HG03066 (cell line): Measurements from ENCODE around the gene ILDR2.
"Not testable (repeated sequence)": the region's sequence is repeated elsewhere in the genome, so short reads cannot be mapped to it uniquely, and the experiment has no call there.

Experiments used
- ATAC-seq: cut with Tn5 transposase; IDR thresholded peaks from one replicate; pipeline ENCODE4 v1.9.1; 2021; ENCODE audit warnings: low read depth; ENCODE audit not compliant: unreplicated experiment

The ILDR2 gene

DNA sequence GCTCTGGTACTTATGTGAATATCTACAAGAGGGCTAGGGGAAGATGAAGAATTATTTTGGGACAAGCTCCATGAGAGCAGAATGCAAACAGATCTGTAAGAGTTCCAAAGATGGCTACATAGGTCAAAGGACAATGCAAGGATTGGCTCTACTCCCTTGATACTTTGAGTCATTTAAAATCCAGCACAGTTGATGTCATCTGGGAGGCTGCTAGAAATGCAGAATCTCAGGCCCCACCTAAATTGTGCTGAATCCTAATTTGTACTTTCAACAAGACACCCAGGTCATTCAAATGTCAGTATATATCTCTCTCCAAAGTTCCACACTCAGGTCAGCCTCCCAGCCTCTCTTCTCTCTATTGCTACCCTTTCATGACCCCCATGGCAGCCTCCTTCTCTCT, 75.6 kb downstream of the ILDR2 start:
- no peak for ATAC-seq

DNA sequence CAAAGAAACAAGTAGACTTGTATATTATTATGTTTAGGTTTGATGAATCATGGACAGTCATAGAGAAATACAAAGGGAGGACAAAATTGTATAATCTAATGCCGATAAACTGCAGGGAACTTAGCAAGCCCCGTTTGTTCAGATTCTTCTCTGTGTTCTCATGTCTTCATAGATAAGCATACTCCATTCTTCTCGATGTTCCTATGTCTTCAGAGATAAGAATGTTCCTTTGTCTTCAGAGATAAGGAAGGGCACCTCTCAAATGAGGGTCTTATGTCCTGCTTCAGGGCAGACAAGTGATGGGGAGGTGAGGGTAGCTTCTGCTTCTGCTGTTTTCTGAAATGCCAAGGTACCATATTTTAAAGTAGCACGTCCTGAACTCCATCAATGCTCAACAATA, 79.6 kb downstream of the ILDR2 start:
- no peak for ATAC-seq

DNA sequence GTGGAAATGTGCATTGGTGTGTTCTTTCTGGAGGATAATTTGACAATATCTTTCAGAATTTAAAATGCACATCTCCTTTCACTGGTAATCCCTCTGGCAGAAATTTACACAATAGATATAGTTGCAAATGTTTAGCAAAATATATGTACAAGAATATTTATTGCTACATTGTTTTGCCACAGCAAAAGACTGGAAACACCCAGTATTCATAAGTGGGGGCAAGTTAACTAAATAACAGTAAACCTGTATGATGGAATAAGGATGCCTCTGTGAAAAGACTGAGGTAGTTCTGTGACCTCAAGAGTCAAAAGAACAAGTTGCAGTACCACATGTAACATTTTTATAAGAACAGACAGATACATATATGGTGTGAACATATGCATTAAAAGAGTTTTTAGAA, 85.6 kb downstream of the ILDR2 start:
- no peak for ATAC-seq

DNA sequence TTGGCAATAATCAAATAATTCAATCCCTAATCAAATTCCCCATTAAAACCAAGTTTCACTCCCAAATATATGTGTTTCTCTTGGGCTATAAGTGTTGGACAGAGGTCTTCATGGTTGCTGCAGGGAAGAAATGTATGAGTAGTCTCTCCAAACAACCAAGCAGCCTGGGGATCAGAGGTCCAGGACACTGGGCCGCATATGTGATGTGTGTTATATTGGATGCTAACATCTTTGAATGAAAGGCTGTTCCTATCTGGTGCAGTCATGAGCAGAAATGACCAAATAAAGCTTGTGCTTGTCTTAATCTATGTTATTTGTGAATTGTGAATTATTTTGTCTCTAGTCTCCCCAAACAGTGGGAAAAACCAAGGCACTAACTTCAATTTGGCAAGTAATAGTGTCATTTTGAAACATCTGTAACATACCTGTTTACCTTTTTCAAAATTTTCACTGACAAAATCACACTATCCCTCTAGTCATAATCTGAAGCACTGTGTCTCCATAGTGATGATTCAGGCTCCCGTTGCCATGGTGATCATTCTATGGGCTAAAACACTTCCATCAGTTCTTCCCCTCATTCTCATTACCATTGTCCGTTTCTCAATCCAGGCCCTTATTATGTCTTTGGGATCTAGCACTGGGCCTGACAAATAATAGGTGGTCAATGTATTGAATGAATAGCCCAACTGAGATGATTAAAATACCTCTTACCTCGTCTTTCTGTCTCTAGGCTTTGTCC, 86.8 kb downstream of the ILDR2 start:
- ATAC-seq: no peak

DNA sequence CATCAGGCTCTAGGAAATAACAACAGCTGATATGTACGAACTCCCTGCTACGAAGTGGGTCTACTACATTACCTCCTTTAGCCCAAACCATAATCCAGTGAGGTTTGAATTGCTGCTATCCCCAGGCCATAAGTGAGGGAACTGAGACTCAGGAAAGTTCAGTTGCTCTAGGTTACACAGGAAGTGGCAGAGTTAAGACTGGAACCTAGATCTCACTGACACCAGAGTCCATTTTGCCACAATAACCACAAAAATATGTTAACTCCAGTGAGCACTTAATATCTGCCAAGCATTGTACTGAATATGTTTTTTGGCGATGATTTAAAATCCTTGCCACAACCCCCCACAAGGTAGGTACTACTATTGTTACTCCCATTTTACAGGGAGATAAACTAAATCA, 90.4 kb downstream of the ILDR2 start:
- ATAC-seq: no peak

DNA sequence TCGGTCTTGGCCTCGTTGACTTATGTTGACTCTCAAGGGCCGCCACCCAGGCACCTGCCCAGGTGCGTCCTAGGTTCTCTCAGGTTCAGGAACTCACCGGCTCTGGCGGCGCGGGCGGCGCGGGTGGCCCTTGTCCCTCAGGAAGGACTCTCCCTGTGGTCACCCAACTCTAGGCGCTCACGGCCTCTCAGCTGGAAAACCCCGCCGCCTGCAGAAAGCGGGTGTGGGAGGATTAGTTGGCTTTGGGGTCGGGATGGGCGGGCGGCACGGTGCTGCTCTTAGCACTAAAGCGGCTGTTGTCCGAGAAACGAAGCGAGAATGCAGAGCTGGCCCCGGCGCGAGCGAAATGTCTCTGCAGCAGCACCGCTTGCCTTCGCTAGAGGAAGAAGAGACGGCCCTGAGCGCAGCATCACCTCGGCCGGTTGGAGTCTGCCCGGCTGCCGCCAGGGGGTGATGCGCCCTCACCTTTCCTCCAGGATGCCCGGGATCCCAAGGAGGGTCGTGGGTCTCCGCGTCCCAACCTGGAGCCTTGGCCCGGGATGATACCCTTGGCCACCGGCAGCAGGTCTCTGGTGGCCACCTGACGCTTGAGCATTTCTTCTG, 91.2 kb downstream of the ILDR2 start:
- ATAC-seq: no peak

DNA sequence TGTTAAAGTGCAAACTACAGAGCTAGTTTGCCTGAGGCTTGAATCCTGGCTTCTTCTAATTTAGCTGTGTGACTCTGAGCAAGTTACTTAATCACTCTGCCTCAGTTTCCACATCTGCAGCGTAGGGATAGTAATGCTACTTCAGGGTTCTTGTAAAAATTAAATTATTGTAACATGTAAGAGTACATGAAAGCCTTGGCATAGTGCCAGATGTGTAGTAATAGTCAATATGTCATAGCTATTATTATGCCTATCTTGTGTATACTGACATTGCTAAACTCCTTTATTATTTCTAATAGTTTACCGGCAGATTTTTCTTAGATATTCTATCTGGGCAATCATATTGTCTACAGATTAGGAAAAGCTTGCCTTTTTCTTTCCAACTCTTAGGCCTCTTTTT, 92.4 kb downstream of the ILDR2 start:
- no peak for ATAC-seq

DNA sequence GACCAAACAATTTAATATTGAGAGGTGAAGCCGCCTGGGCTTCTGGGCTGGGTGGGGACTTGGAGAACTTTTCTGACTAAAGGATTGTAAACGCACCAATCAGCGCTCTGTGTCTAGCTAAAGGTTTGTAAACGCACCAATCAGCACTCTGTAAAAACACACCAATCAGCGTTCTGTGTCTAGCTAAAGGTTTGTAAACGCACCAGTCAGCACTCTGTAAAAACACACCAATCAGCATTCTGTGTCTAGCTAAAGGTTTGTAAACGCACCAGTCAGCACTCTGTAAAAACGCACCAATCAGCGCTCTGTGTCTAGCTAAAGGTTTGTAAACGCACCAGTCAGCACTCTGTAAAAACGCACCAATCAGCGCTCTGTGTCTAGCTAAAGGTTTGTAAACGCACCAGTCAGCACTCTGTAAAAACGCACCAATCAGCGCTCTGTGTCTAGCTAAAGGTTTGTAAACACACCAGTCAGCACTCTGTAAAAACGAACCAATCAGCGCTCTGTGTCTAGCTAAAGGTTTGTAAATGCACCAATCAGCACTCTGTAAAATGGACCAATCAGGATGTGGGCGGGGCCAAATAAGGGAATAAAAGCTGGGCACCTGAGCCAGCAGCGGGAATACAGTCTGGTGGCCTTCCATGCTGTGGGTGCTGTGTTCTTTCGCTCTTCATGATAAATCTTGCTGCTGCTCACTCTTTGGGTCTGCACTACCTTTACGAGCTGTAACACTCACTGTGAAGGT, 97.0 kb downstream of the ILDR2 start:
- not testable (repeated sequence) for ATAC-seq

DNA sequence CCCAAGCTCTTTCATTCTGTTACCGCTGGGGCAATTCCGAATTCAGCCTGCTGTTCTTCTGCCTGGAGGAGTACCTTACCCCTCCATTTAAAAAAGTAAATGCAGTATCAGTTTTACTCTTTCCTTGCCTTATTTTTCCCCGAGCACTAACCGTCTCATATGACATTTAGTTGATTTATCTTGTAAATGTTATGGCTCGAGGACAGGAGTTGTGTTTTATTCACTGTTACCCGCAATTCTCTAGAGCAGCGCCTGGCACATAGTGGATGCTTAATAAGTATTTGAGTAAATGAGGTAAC, 98.9 kb downstream of the ILDR2 start:
- ATAC-seq: peak; percentile 0

DNA sequence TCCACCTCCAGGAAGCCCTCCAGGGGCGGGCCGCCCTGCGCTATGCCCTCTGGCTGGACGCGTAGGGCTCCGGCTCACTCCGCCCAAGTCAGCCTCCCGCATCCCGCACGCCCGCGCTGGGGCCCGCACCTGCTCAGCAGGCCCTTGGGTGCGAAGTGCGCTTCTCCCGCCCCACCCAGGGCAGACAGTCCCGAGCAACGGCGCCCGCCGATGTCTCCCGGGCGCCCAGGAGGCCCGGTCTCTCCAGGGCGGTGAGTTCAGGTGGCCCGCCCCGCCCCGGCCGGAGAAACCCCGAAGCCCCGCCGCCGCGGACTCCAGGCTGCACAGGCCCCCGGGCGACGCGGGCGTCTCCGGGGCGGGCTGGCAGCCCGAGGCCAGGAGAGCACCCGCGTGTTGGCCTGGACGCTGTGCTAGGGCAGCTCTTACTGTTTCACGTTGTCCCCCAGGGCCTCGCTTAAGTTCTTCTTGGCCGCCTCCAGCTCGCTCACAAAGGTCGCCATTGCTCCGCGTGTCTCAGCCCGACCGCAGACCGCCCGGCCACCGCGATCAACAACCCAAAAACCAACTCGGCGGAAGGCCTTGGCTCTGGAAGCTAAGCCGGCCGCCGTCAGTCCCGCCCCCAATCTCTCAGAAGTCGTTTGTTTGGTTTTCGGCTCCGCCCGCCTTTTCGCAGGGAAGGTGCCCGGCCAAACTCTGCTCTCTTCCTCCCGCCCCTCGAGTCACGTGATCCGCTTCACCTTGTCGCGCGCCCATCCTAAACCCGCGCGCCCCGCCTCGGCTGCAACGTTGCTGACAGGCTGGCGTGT, 99.4 kb downstream of the ILDR2 start, which contains the start of gene TADA1:
Gene TADA1, minus strand, starts transcription at position 531 of the 806 bp plus-strand sequence. Its CDS starts 31 bp downstream, at position 500.
- ATAC-seq: peak; percentile 91

DNA sequence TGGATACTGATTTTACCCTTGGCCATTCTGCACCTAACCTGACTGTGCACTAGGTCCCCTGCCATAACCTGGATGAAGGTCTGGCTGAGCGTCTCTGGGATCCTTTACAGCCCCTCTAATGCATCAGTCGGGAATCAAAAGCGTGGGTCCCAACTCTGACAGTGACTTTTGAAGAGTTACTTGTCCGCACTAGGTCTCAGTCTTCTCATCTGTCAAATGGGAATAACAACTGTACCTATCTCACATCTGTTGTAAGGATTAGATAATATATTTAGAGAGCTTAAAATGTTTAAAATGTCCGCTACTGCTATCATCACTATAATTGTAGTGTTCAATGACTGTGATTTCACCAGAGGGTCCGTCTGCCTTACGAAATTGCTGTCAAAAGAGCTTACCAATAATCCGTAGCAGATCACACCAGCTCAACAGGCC, 100.0 kb downstream of the ILDR2 start:
- no peak for ATAC-seq

DNA sequence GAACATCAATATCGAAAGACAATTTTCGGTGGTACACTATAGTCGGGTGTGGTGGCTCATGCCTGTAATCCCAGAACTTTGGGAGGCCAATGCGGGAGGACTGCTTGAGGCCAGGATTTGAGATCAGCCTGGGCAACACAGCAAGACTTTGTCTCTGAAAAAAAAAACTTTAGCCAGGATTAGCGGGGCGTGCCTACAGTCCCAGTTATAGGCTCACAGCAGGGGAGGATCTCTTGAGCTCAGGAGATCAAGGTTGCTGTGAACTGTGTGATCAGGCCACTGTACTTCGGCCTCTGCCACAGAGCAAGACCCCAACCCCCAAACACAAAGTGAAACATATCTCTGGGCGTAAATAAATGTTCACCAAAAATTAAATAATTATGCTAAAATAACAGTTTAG, 100.9 kb downstream of the ILDR2 start:
- no peak for ATAC-seq

DNA sequence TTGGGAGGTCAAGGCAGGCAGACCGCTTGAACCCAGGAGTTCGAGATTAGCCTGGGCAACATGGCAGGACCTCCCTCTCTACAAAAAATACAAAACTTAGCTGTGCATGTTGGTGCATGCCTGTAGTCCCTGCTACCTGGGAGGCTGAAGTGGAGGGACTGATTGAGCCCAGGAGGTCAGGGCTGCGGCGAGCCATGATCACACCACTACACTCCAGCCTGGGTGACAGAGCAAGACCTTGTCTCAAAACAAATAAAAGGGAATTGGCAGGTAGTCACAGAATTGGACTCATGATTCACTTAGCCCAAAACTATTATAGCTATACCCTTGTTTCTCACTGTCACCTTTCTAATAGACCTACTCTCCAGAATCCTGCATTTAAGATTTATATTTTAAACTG, 104.8 kb downstream of the ILDR2 start:
- no peak for ATAC-seq

DNA sequence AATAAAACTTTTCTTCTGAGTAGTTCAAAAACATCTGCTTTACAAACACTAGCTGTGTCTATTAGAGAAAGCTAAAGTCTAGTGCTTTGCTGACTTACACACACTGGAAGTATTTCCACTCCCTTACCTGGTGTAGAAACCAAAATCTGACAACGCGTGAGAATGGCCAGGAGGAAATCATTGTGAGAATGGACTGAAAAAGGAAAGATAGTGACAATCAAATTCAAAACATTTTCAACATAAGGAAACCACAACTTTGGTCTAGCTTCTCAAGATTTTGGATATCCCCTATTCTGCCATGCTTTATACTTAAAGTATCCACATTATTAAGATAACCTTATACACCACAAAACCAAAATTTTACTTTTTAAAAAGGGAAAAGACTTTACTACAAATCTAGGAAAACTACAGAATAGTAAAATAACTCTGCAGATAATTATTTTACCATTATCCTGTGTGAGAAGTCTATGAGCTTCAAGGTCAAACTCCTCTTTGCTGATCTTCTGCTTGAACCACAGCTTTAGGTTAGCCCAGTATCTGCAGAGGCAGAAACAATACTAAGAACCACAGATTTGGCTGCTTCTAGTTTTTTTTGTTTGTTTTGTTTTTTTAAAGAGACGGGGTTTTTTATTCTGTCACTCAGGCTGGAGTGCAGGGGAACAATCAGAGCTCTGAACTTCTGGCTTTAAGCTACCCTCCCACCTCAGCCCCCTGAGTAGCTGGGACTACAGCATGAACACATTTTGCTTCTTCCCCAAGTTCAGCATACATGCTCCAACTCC, 105.8 kb downstream of the ILDR2 start:
- ATAC-seq: no peak

DNA sequence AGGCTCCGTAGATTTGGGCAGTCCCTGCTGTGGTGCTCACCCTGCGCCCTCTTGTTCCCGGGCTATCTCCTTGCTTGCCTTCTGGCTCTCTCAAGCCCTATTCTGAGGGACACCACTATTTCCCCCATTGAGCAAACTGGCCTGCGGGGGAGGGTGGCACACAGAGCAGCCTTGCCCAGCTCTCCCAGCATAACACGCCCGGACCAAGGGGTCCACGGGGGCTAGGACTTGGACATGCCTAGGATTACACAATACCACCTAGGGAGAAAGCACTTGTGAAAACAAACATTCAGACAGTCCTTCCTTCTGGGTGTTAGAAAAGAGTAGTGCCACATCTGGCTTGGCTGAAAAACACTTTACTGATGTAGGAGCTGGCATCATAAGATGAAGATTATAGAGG, 106.7 kb downstream of the ILDR2 start:
- no peak for ATAC-seq

DNA sequence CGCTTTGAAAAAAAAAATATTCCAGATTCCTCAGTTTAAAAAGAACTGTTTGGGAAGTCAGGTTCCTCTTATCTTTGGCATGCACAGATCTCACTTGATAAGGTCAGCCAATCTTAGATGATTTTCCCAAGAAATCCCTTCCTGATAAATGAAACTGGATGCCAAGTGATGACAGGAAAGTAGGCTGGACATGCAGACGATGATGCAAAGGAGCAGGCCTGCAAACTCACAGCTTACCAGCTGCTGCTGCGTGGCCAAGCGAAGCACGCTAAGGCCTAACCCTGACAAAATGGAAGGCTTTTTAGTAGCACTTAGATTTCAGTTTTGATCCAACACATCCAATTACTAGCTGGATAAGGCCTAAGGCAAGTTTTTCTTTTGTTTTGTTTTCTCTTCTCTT, 109.4 kb downstream of the ILDR2 start:
- ATAC-seq: no peak

DNA sequence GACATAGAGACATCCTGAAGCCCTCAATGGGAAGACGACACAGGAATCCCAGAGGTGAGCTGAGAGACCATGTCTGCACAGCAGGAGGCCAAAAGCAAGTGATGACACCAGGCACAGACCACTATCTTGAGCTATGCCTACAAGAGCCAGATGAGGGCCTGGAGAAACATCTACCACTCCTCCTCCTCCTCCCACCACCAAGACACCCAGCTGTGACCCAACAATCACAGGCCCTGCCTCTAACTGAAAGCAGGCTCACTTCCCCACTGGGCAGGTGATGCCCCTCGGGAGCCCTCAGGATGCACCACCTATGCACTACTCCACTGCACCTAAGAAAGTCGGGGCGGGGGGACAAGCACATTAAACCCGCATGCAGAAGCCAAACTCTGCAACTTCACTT, 115.7 kb downstream of the ILDR2 start:
- no peak for ATAC-seq

DNA sequence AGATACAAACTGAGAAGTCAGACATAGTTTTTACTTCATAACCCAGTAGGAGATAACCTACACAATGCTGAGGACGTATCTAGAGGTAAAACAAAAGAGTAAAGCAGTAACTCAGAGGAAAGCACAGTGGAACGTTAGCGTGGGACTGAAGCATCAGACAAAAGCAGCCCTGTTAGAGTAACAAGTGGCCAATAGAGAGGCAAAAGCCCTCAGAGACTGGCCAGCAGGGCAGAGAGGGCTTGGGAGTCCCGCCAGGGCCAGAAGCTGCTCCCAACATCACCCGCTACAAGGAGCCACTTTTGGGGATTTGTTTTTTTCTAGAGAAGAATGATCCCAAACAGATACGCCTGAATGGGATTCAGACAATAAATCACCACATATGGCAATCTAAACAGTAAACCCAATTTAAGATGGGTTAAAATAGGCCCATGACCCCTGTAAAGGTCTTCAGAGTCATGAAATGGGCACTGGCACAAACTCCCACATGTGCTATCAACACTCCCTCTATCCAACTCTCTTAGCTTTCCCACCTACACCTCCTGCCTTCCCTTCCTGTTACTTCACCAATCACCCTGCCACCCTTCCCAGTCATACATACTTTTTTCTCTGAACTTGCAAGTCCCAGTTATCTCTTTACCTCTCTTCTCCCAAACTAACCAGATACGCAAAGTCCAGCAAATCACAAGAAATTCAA, 116.5 kb downstream of the ILDR2 start:
- ATAC-seq: no peak
